Hippocampal formation (tissue), 2 donors: Measurements from ENCODE around the gene TRMU.

Experiments
- DNase-seq, 2 donors: peaks; one replicate each; lab custom pipeline; 2025; lab: John Stamatoyannopoulos, UW

The TRMU gene

GRCh38 chr22:46369716-46370583 lies 34.4 kb downstream of the TRMU start:
- no peak for DNase-seq

GRCh38 chr22:46370584-46371291 lies 35.2 kb downstream of the TRMU start:
- DNase-seq, result no peak

GRCh38 chr22:46371623-46372226 lies 36.2 kb downstream of the TRMU start:
- DNase-seq, result no peak

GRCh38 chr22:46372686-46373085 lies 37.2 kb downstream of the TRMU start:
- no peak for DNase-seq

GRCh38 chr22:46373159-46373558 lies 37.6 kb downstream of the TRMU start:
- DNase-seq, result no peak

- DNase-seq, result no peak
Observed at GRCh38 chr22:46373921-46374662, 38.6 kb downstream of the TRMU start.

GRCh38 chr22:46374663-46375474 lies 39.4 kb downstream of the TRMU start:
- no peak for DNase-seq

GRCh38 chr22:46376111-46376510 lies 40.6 kb downstream of the TRMU start:
- no peak for DNase-seq

GRCh38 chr22:46376908-46377524 lies 41.5 kb downstream of the TRMU start:
- no peak for DNase-seq

- no peak for DNase-seq
Observed at GRCh38 chr22:46377525-46378425, 42.3 kb downstream of the TRMU start.

GRCh38 chr22:46378426-46379065 lies 43.0 kb downstream of the TRMU start:
- DNase-seq, result no peak

- DNase-seq, result no peak
Observed at GRCh38 chr22:46379066-46379930, 43.8 kb downstream of the TRMU start.

GRCh38 chr22:46380069-46380468 lies 44.6 kb downstream of the TRMU start:
- no peak for DNase-seq

GRCh38 chr22:46380581-46380980 lies 45.1 kb downstream of the TRMU start:
- DNase-seq, result no peak

GRCh38 chr22:46381142-46381541 lies 45.6 kb downstream of the TRMU start:
- DNase-seq, result no peak

- no peak for DNase-seq
Observed at GRCh38 chr22:46381731-46382130, 46.2 kb downstream of the TRMU start.

- no peak for DNase-seq
Observed at GRCh38 chr22:46382524-46382923, 47.0 kb downstream of the TRMU start.

GRCh38 chr22:46386312-46386711 lies 50.8 kb downstream of the TRMU start:
- no peak for DNase-seq
